Thyroid gland (tissue), 4 donors: ENCODE measurements around the gene PLCB4. TPM values are rescaled to one million over a fixed set of nuclear protein-coding genes. Genes with fewer than 3 reads are reported as not detected.

Source experiments
- DNase-seq, 2 donors: peaks; one replicate each; pipeline ENCODE4 v3.0.0-alpha.2; 2019
- H3K27ac ChIP-seq, 3 donors: fragments of 200-600 bp; sonication (generic); 1 replicate in 2 of 3; 2 replicates in 1 of 3; pipeline ENCODE4 v1.5.1; 2016 to 2019; ENCODE audit warnings: mild to moderate bottlenecking in 1 of 3, moderate library complexity in 1 of 3
- H3K27me3 ChIP-seq: fragments of 200-600 bp; sonication (generic); one replicate; pipeline ENCODE4 v1.5.1; 2019
- H3K36me3 ChIP-seq, 2 donors: fragments of 200-600 bp; sonication (generic); one replicate each; pipeline ENCODE4 v1.5.1; 2016 to 2019
- H3K4me1 ChIP-seq, 2 donors: fragments of 200-600 bp; sonication (generic); one replicate each; pipeline ENCODE4 v1.5.1; 2017 to 2019
- H3K4me3 ChIP-seq, 3 donors: fragments of 200-600 bp; sonication (generic); replicated peaks in 1 of 3; 1 replicate in 2 of 3; 2 replicates in 1 of 3; pipeline ENCODE4 v1.5.1; 2016; ENCODE audit warnings: mild to moderate bottlenecking in 1 of 3
- H3K9me3 ChIP-seq: fragments of 200-600 bp; sonication (generic); one replicate; pipeline ENCODE4 v1.5.1; 2017
- POLR2A ChIP-seq, 2 donors: fragments of 450-650 bp; IDR thresholded peaks; one replicate each; pipeline ENCODE4 v1.6.1; 2017; ENCODE audit warnings: antibody characterized with exemption in 2 of 2, mild to moderate bottlenecking in 2 of 2, moderate library complexity in 1 of 2
- WGBS, 2 donors: methylation state at CpG; one replicate each; pipeline ENCODE4 v1.1.5; 2017; 5-methylcytosine and 5-hydroxymethylcytosine counted together
- intact Hi-C: fragments of 100-400 bp; cut with DNase I; formaldehyde crosslinking; loops from one replicate; pipeline ENCODE4 v1.15.1; 2023
- total RNA-seq, 4 donors: library from RNA; depleted of rRNA; stranded (reverse); fragments of >200 nt; gene quantifications; one replicate each; pipeline ENCODE4 v1.2.3, GENCODE V29; 2016
- TF ChIP-seq, protein P1 (sequence below), 6 experiments: fragments of 200-600 bp in 3 of 6; fragments of 450-650 bp in 3 of 6; sonication (generic) in 3 of 6; IDR thresholded peaks; one replicate each; pipeline ENCODE4 v1.5.1; 2016 to 2019; ENCODE audit warnings: antibody characterized with exemption in 6 of 6, mild to moderate bottlenecking in 2 of 6, inconsistent platforms in 1 of 6, moderate library complexity in 1 of 6

The PLCB4 gene
- total RNA-seq, 4 donors from 2014 or later: 50.9 to 77.9 (median 67.9) TPM

DNA sequence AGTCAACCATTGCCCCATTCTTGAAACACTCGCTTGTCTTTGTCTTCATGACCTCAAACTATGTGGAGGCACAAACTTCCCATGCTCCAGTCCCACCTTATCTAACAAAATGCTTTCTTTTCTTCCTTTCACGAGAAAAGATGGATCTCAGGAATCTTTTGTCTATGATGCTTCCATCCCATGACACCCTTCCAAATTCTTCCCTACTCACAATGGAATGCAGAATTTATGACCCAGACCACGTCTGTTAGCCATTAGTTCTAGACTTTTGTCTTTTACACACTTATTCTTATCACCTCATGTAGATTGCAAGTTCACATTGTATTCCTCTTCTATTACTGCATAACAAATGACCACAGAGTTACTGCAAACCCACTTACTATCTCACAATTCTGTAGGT lies 421.3 kb downstream of the PLCB4 start:
- no peaks in the 10 kb centered on the region for H3K27me3 ChIP-seq
- no peak for DNase-seq
- TF ChIP-seq, protein P1, sequence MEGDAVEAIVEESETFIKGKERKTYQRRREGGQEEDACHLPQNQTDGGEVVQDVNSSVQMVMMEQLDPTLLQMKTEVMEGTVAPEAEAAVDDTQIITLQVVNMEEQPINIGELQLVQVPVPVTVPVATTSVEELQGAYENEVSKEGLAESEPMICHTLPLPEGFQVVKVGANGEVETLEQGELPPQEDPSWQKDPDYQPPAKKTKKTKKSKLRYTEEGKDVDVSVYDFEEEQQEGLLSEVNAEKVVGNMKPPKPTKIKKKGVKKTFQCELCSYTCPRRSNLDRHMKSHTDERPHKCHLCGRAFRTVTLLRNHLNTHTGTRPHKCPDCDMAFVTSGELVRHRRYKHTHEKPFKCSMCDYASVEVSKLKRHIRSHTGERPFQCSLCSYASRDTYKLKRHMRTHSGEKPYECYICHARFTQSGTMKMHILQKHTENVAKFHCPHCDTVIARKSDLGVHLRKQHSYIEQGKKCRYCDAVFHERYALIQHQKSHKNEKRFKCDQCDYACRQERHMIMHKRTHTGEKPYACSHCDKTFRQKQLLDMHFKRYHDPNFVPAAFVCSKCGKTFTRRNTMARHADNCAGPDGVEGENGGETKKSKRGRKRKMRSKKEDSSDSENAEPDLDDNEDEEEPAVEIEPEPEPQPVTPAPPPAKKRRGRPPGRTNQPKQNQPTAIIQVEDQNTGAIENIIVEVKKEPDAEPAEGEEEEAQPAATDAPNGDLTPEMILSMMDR (IDR thresholded peaks at IDR 0.05): no peak
- TF ChIP-seq POLR2A (IDR thresholded peaks at IDR 0.05): no peak
- H3K9me3 ChIP-seq: no peaks in the 10 kb centered on the region
- H3K36me3 ChIP-seq: no peaks in the 10 kb centered on the region
- intact Hi-C loops: no loop called here
- 79 to 91% methylated on average over 3 of the region's 3 CpGs for WGBS, 2 donors
- H3K4me1 ChIP-seq: no peaks in the 10 kb centered on the region
- H3K4me3 ChIP-seq: no peak overlapping the region
- no peak overlapping the region for H3K27ac ChIP-seq

DNA sequence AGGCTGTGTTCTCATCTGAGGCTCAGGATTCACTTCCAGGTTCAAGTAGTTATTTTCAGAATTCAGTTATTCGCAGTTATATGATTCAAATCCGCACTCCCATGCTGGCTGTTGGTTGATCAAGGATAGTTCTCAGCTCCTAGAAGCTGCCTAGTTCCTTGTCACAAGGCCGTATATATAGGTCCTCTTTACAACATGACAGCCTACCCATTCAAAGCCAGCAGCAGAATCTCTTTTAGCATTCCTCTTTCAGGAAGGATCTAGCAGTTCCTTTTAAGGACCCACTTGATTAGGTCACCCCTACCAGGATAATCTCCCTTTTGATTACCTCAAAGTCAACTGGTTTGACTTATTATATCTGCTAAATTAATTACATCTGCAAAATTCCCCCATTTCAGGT lies 421.7 kb downstream of the PLCB4 start:
- H3K4me1 ChIP-seq: no peaks in the 10 kb centered on the region
- H3K27ac ChIP-seq: no peak overlapping the region
- no peaks in the 10 kb centered on the region for H3K36me3 ChIP-seq
- no peak overlapping the region for H3K4me3 ChIP-seq
- TF ChIP-seq POLR2A (IDR thresholded peaks at IDR 0.05): no peak
- TF ChIP-seq, protein P1 (IDR thresholded peaks at IDR 0.05): no peak
- H3K27me3 ChIP-seq: no peaks in the 10 kb centered on the region
- intact Hi-C loops: no loop called here
- 94 to 97% methylated on average over 3 of the region's 3 CpGs for WGBS, 2 donors
- no peak for DNase-seq
- H3K9me3 ChIP-seq: no peaks in the 10 kb centered on the region

DNA sequence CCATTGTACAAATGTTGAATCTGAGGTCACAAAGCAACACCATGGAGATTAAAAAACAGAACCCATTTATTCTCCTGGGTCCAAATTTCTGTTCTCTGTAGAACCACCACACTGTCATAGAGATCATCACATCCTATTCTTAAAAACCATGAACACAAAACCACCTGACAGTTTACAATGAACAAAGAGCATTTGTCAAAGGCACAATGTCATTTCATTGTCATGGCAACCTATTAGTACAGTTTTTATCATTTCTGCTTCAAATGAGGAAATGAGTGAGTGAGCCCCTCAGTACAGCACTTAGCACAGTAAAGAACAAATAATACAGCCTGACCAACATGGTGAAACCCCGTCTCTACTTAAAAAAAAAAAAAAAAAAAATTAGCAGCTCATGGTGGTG lies 422.4 kb downstream of the PLCB4 start:
- Histone ChIP-seq H3K4me3 (no peak overlapping the region), H3K36me3 (no peaks in the 10 kb centered on the region), H3K9me3 (no peaks in the 10 kb centered on the region), H3K27me3 (no peaks in the 10 kb centered on the region), H3K4me1 (no peaks in the 10 kb centered on the region), H3K27ac (no peak overlapping the region)
- TF ChIP-seq POLR2A (IDR thresholded peaks at IDR 0.05): no peak
- TF ChIP-seq, protein P1 (IDR thresholded peaks at IDR 0.05): no peak
- DNase-seq: no peak
- 81 to 82% methylated on average over 1 of the region's 1 CpG for WGBS, 2 donors
- intact Hi-C loops: no loop called here

DNA sequence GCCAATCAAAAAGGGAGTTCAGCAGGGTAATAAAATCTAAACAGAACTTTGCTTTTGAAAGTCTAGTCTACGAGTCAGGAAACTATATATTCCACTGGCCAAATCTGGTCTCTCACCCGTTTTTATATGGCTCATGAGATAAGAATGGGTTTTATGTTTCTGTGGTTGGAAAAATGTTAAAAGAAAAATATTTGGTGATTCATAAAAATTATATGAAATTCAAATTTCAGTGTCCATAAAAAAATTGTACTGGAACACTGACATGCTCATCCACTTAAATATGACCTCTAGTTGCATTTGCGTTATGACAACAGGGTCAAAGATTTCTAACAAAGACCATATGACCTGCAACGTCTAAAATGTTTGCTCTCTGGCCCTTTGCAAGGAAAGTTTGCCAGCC lies 423.2 kb downstream of the PLCB4 start:
- intact Hi-C loops: no loop called here
- TF ChIP-seq, protein P1 (IDR thresholded peaks at IDR 0.05): no peak
- no peak for TF ChIP-seq POLR2A (IDR thresholded peaks at IDR 0.05)
- 73 to 80% methylated on average over 4 of the region's 4 CpGs for WGBS, 2 donors
- Histone ChIP-seq H3K9me3 (no peaks in the 10 kb centered on the region), H3K36me3 (no peaks in the 10 kb centered on the region), H3K4me1 (no peaks in the 10 kb centered on the region), H3K27ac (no peak overlapping the region), H3K4me3 (no peak overlapping the region), H3K27me3 (no peaks in the 10 kb centered on the region)
- DNase-seq: no peak

DNA sequence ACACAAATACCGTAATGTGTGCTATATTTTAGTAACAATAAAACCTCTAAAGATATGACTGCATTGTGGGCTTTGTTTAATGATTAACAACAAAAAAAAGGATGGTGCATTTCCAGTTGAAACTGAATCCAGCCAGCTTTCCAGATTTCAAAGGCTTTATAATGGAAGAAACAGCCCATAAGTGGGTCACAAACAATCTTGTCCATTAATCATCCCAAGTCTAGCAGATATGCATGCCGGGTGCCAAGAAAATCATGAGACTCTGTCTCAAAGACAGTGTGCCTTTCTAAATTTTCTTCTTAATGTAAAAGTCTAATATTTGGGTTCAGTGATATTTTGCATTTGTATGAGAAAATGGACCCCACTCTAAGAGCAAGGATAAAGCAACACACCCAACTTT lies 424.9 kb downstream of the PLCB4 start:
- Histone ChIP-seq H3K4me3 (no peak overlapping the region), H3K4me1 (no peaks in the 10 kb centered on the region), H3K27ac (no peak overlapping the region), H3K36me3 (no peaks in the 10 kb centered on the region), H3K9me3 (no peaks in the 10 kb centered on the region), H3K27me3 (no peaks in the 10 kb centered on the region)
- no peak for TF ChIP-seq POLR2A (IDR thresholded peaks at IDR 0.05)
- TF ChIP-seq, protein P1 (IDR thresholded peaks at IDR 0.05): no peak
- intact Hi-C loops: no loop called here
- no peak for DNase-seq
- 74 to 80% methylated on average over 2 of the region's 2 CpGs for WGBS, 2 donors
